HepG2 (cell line): Measurements from ENCODE around the gene IGSF8. TPM values are rescaled to one million over a fixed set of nuclear protein-coding genes. Genes with fewer than 3 reads are reported as not detected.

Experiments
- polyA plus RNA-seq, 8 experiments: library from polyadenylated mRNA; depleted of rRNA in 3 of 8; stranded (reverse) in 7 of 8; unstranded in 1 of 8; fragments of >200 nt; fragmentation: Illumina TruSeq in 4 of 8; extraction: Trizol in 4 of 8; gene quantifications; 2 replicates each; pipeline versions ENCODE4 v1.2.1 to v1.2.3, GENCODE V29; 2011 to 2016; ENCODE audit warnings: low read depth in 4 of 8, missing spikeins in 1 of 8, mixed read lengths in 1 of 8; ENCODE audit not compliant: insufficient read depth in 1 of 8
- total RNA-seq, 5 experiments: library from RNA; depleted of rRNA; stranded (reverse); fragments of >200 nt; fragmentation: Illumina TruSeq; extraction: Trizol; gene quantifications; 2 replicates each; pipeline ENCODE4 v1.2.3, GENCODE V29; 2016; ENCODE audit warnings: low read depth in 1 of 5

The IGSF8 gene
- total and polyA plus RNA-seq, 2 of the 13 experiments (the other 11 are each of a cell fraction or from before 2014, with no cell fraction given), result 24.0 to 41.0 TPM

Other genes starting within 250 kb of the IGSF8 start
- gene VSIG8, start 236.0 kb downstream of the IGSF8 start, total RNA-seq (2016; rRNA removed; fragmentation: Illumina TruSeq; extraction: Trizol), result not detected in 2 replicates
- not detected in 2 replicates for gene VSIG8, start 236.0 kb downstream of the IGSF8 start, polyA plus RNA-seq (2011; rRNA removed)
- not detected in 2 replicates for gene CFAP45, start 198.5 kb downstream of the IGSF8 start, total RNA-seq (2016; rRNA removed; fragmentation: Illumina TruSeq; extraction: Trizol)
- not detected in 2 replicates for gene CFAP45, start 198.5 kb downstream of the IGSF8 start, polyA plus RNA-seq (2011; rRNA removed)
- gene TAGLN2, start 173.1 kb downstream of the IGSF8 start, total RNA-seq (2016; rRNA removed; fragmentation: Illumina TruSeq; extraction: Trizol), result 6.7 and 9.7 TPM in 2 replicates
- gene TAGLN2, start 173.1 kb downstream of the IGSF8 start, polyA plus RNA-seq (2011; rRNA removed), result 17.2 and 21.2 TPM in 2 replicates
- not detected in 2 replicates for gene IGSF9, start 153.0 kb downstream of the IGSF8 start, total RNA-seq (2016; rRNA removed; fragmentation: Illumina TruSeq; extraction: Trizol)
- gene IGSF9, start 153.0 kb downstream of the IGSF8 start, polyA plus RNA-seq (2011; rRNA removed), result 0.03 and 0.04 TPM in 2 replicates
- gene SLAMF9, start 144.4 kb downstream of the IGSF8 start, total RNA-seq (2016; rRNA removed; fragmentation: Illumina TruSeq; extraction: Trizol), result not detected in 2 replicates
- gene SLAMF9, start 144.4 kb downstream of the IGSF8 start, polyA plus RNA-seq (2011; rRNA removed), result 0.55 and 0.82 TPM in 2 replicates
- 2.9 and 4.6 TPM in 2 replicates for gene PIGM, start 66.6 kb downstream of the IGSF8 start, total RNA-seq (2016; rRNA removed; fragmentation: Illumina TruSeq; extraction: Trizol)
- 3.4 TPM in 2 replicates for gene PIGM, start 66.6 kb downstream of the IGSF8 start, polyA plus RNA-seq (2011; rRNA removed)
- 4.1 and 4.4 TPM in 2 replicates for gene KCNJ10, start 28.5 kb downstream of the IGSF8 start, total RNA-seq (2016; rRNA removed; fragmentation: Illumina TruSeq; extraction: Trizol)
- 9.9 and 10.3 TPM in 2 replicates for gene KCNJ10, start 28.5 kb downstream of the IGSF8 start, polyA plus RNA-seq (2011; rRNA removed)
- gene KCNJ9, start 17.1 kb downstream of the IGSF8 start, total RNA-seq (2016; rRNA removed; fragmentation: Illumina TruSeq; extraction: Trizol), result not detected in 2 replicates
- gene KCNJ9, start 17.1 kb downstream of the IGSF8 start, polyA plus RNA-seq (2011; rRNA removed), result not detected in 2 replicates
- gene ATP1A2, start 17.1 kb upstream of the IGSF8 start, total RNA-seq (2016; rRNA removed; fragmentation: Illumina TruSeq; extraction: Trizol), result not detected in 2 replicates
- 0.16 TPM in 2 replicates for gene ATP1A2, start 17.1 kb upstream of the IGSF8 start, polyA plus RNA-seq (2011; rRNA removed)
- not detected in 2 replicates for gene ATP1A4, start 53.0 kb upstream of the IGSF8 start, total RNA-seq (2016; rRNA removed; fragmentation: Illumina TruSeq; extraction: Trizol)
- not detected in 2 replicates for gene ATP1A4, start 53.0 kb upstream of the IGSF8 start, polyA plus RNA-seq (2011; rRNA removed)
- gene CASQ1, start 92.0 kb upstream of the IGSF8 start, total RNA-seq (2016; rRNA removed; fragmentation: Illumina TruSeq; extraction: Trizol), result 0.20 TPM in 2 replicates
- 0.09 TPM in 2 replicates for gene CASQ1, start 92.0 kb upstream of the IGSF8 start, polyA plus RNA-seq (2011; rRNA removed)
- gene PEA15, start 106.8 kb upstream of the IGSF8 start, total RNA-seq (2016; rRNA removed; fragmentation: Illumina TruSeq; extraction: Trizol), result 12.1 and 15.8 TPM in 2 replicates
- 35.2 and 40.4 TPM in 2 replicates for gene PEA15, start 106.8 kb upstream of the IGSF8 start, polyA plus RNA-seq (2011; rRNA removed)
- gene DCAF8, start 163.9 kb upstream of the IGSF8 start, total RNA-seq (2016; rRNA removed; fragmentation: Illumina TruSeq; extraction: Trizol), result 52.3 and 79.8 TPM in 2 replicates
- 73.4 and 94.7 TPM in 2 replicates for gene DCAF8, start 163.9 kb upstream of the IGSF8 start, polyA plus RNA-seq (2011; rRNA removed)
- 47.0 and 81.9 TPM in 2 replicates for gene PEX19, start 186.5 kb upstream of the IGSF8 start, total RNA-seq (2016; rRNA removed; fragmentation: Illumina TruSeq; extraction: Trizol)
- 48.3 and 51.8 TPM in 2 replicates for gene PEX19, start 186.5 kb upstream of the IGSF8 start, polyA plus RNA-seq (2011; rRNA removed)
- gene COPA, start 244.6 kb upstream of the IGSF8 start, total RNA-seq (2016; rRNA removed; fragmentation: Illumina TruSeq; extraction: Trizol), result 160 and 218 TPM in 2 replicates
- 166 and 197 TPM in 2 replicates for gene COPA, start 244.6 kb upstream of the IGSF8 start, polyA plus RNA-seq (2011; rRNA removed)
- 27.0 and 44.2 TPM in 2 replicates for gene NCSTN, start 244.8 kb upstream of the IGSF8 start, total RNA-seq (2016; rRNA removed; fragmentation: Illumina TruSeq; extraction: Trizol)
- 247 and 281 TPM in 2 replicates for gene NCSTN, start 244.8 kb upstream of the IGSF8 start, polyA plus RNA-seq (2011; rRNA removed)